HFFc6 (cell line): ENCODE results near the gene FZD8. TPM values are rescaled to one million over a fixed set of nuclear protein-coding genes. Genes with fewer than 3 reads are reported as not detected.

Experiments used
- DNase-seq: peaks from one replicate; pipeline ENCODE4 v3.0.0-alpha.2; 2018
- H3K27ac Mint-ChIP-seq: 2 replicates; pipeline ENCODE4 v1.8.0; 2020; ENCODE audit warnings: mild to moderate bottlenecking, mixed read lengths
- H3K27me3 Mint-ChIP-seq: 2 replicates; pipeline ENCODE4 v1.8.0; 2021; ENCODE audit warnings: mild to moderate bottlenecking, moderate library complexity, mixed read lengths; ENCODE audit not compliant: insufficient read depth
- H3K36me3 Mint-ChIP-seq: 2 replicates; pipeline ENCODE4 v1.8.0; 2021; ENCODE audit warnings: low read depth, mixed read lengths
- H3K4me1 Mint-ChIP-seq: 2 replicates; pipeline ENCODE4 v1.8.0; 2020; ENCODE audit warnings: low read depth, mixed read lengths
- H3K4me3 Mint-ChIP-seq: 2 replicates; pipeline ENCODE4 v1.8.0; 2020; ENCODE audit warnings: mild to moderate bottlenecking, moderate library complexity, mixed read lengths
- H3K9me3 Mint-ChIP-seq: 2 replicates; pipeline ENCODE4 v1.8.0; 2020; ENCODE audit warnings: mild to moderate bottlenecking, mixed read lengths
- total RNA-seq, 6 experiments: library from RNA; stranded (reverse); fragmentation: NEBNext Ultra II Directional; extraction: Animal tissue kit (Norgen Biotek cat#: 25700); gene quantifications; 2 replicates in 1 of 6; 3 replicates in 5 of 6; pipeline ENCODE4 v1.2.3, GENCODE V29; 2021
- TF ChIP-seq, protein P1 (sequence below): fragments of 200-600 bp; sonication (generic); IDR thresholded peaks from 2 replicates; pipeline ENCODE4 v1.5.0; 2021; ENCODE audit warnings: antibody characterized with exemption, mild to moderate bottlenecking

The FZD8 gene
- total RNA-seq, 6 experiments from 2014 or later = 0.24 to 1.2 (median 0.84) TPM

DNA sequence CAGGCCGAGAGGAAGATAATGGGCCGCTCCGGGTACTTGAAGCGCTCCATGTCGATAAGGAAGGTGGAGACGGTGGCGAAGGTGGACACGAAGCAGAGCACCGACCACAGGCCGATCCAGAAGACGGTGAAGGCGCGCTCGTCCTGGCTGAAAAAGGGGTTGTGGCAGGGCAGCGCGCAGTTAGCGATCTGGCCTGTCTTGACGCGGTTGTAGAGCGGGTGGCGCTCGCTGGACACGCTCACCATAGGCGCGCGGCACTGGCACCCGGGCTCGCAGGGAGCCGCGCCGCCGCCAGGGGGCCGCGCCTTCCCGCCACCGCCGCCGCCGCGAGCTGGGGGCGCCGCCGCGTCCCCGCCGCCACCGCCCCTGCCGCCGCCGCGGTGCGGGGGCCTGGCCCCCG is 1.6 kb downstream of the FZD8 start:
- H3K4me3 Mint-ChIP-seq = peak overlapping the region; percentile 80
- H3K27ac Mint-ChIP-seq = no peak overlapping the region
- H3K4me1 Mint-ChIP-seq = peaks cover 23% of the 10 kb centered on the region

DNA sequence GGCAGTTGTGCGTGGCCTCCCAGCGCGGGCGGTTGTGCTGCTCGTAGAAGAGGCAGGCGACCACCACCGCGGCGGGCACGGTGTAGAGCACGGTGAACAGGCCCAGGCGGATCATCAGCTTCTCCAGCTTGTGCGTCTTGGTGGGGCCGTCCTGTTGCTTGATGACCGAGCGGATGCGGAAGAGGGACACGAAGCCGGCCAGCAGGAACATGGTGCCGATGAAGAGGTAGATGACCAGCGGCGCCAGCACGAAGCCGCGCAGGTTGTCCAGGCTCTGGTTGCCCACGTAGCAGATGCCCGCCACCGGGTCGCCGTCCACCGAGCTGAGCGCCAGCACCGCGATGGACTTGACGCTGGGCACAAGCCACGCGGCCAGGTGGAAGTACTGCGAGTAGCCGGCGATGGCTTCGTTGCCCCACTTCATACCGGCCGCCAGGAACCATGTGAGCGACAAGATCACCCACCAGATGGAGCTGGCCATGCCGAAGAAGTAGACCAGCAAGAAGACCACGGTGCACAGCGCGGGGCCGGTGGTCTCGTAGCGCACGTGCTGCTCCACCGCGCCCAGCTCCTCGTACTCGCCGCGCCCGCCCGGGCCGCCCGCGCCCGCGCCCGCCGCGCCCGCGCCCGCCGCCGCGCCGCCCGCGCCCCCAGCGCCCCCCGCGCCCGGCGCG is 2.2 kb downstream of the FZD8 start:
- Mint-ChIP-seq H3K9me3 (no peaks in the 10 kb centered on the region), H3K4me1 (peaks cover 27% of the 10 kb centered on the region), H3K27me3 (peaks cover 28% of the 10 kb centered on the region), H3K27ac (no peak overlapping the region), H3K4me3 (peak overlapping the region; percentile 53), H3K36me3 (no peaks in the 10 kb centered on the region)
- TF ChIP-seq, protein P1, sequence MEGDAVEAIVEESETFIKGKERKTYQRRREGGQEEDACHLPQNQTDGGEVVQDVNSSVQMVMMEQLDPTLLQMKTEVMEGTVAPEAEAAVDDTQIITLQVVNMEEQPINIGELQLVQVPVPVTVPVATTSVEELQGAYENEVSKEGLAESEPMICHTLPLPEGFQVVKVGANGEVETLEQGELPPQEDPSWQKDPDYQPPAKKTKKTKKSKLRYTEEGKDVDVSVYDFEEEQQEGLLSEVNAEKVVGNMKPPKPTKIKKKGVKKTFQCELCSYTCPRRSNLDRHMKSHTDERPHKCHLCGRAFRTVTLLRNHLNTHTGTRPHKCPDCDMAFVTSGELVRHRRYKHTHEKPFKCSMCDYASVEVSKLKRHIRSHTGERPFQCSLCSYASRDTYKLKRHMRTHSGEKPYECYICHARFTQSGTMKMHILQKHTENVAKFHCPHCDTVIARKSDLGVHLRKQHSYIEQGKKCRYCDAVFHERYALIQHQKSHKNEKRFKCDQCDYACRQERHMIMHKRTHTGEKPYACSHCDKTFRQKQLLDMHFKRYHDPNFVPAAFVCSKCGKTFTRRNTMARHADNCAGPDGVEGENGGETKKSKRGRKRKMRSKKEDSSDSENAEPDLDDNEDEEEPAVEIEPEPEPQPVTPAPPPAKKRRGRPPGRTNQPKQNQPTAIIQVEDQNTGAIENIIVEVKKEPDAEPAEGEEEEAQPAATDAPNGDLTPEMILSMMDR = no peak
- no peak for DNase-seq

More for the DNA sequence above, 1.6 kb downstream of the FZD8 start:
- TF ChIP-seq, protein P1 = peak; percentile 56
- Mint-ChIP-seq H3K27me3 (peaks cover 34% of the 10 kb centered on the region), H3K36me3 (no peaks in the 10 kb centered on the region), H3K9me3 (no peaks in the 10 kb centered on the region)
- DNase-seq = no peak

DNA sequence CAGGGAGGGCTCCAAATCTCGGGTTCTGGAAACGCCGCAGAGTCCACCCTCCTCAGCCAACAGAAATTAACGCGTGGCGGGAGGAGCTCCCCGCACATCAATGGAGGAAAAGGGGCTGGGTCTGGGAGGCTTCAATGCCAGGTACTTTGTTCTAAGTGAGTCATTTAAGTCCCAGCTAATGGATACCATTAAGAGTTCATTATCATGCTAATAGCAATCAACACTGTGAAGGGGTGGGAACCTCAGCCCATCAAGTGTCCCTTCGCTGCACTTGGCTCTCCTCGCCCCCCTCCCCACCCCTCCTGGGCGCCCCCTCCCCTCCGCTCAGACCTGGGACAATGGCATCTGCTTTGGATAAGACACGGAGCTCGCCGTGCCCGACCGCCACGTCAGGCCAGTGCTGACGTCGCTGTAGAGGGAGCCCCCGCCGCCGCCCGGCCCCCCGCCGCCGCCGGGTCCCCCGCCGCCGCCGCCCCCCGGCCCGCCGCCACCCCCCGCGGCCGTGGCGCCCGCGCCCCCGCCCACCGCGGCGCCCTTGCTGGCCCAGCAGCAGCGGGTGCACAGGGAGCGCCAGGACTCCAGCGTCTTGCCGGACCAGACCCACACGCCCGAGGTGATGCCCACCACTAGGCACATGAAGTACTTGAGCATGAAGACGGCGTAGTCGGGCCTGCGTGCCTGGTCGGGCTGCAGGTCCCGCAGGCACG is 2.9 kb downstream of the FZD8 start:
- H3K4me3 Mint-ChIP-seq = no peak overlapping the region; the same call in 1 of the 2 replicates
- no peaks in the 10 kb centered on the region for H3K9me3 Mint-ChIP-seq
- H3K27me3 Mint-ChIP-seq = peaks cover 21% of the 10 kb centered on the region
- no peaks in the 10 kb centered on the region for H3K36me3 Mint-ChIP-seq
- no peak overlapping the region for H3K27ac Mint-ChIP-seq
- no peak for DNase-seq
- peaks cover 24% of the 10 kb centered on the region for H3K4me1 Mint-ChIP-seq
- TF ChIP-seq, protein P1 = no peak

DNA sequence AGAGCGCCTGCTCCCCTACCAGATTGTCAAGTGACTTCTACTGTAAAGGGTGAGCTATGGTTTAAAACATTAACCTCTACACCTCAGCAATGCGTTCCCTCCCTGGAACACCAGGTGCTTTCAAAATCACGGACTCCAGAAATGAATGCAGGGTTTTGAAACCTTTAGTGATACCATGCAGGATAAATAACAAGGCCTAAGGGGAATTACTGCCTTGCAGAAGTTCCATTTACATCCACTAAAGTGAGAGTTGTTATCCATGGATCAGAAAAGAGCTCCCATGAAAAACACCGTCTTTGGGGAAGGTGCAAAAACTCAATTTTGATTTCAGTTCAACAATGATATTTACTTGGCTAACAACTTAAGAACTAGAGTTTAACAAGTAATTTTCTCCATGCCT is 4.0 kb downstream of the FZD8 start:
- DNase-seq = no peak
- no peak overlapping the region for H3K4me3 Mint-ChIP-seq
- H3K36me3 Mint-ChIP-seq = no peaks in the 10 kb centered on the region
- peaks cover 16% of the 10 kb centered on the region for H3K27me3 Mint-ChIP-seq
- TF ChIP-seq, protein P1 = no peak
- H3K27ac Mint-ChIP-seq = no peak overlapping the region
- H3K9me3 Mint-ChIP-seq = no peaks in the 10 kb centered on the region
- peaks cover 13% of the 10 kb centered on the region; the same call in 1 of the 2 replicates for H3K4me1 Mint-ChIP-seq

DNA sequence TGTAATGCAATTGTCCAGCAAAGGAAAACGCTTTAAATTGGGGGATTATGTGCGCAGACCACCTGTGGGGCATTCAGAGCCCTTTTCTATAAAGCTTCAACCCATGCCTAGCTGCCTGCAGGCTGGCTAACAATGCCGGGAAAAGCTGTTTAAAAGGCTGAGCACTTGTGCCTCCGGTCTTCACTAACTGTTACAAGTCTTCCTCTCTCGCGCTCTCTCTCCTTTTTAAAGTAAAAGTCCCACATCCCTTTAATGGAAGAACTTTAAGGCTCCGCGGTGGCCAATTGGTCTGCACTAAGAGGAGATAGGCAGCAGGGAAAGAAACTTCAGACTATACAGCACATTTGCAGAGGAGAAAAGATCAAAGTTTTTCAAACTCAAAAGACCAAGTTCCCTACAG is 4.6 kb downstream of the FZD8 start:
- TF ChIP-seq, protein P1 = no peak
- Mint-ChIP-seq H3K4me1 (peaks cover 8% of the 10 kb centered on the region; the same call in 1 of the 2 replicates), H3K27ac (no peak overlapping the region), H3K9me3 (no peaks in the 10 kb centered on the region), H3K27me3 (peaks cover 18% of the 10 kb centered on the region), H3K36me3 (no peaks in the 10 kb centered on the region), H3K4me3 (no peak overlapping the region)
- no peak for DNase-seq
